ENCODE results near the gene MCM8. TPM values are rescaled to one million over a fixed set of nuclear protein-coding genes. Genes with fewer than 3 reads are reported as not detected.

Gene MCM8
- total RNA-seq, 1 experiment from 2014 or later: 12.6 TPM

- no peaks in the 10 kb centered on the region for H3K9me2 ChIP-seq (replicated peaks; ENCODE audit: insufficient read depth, low read length)
- no peak overlapping the region for H3K9ac ChIP-seq (ENCODE audit: low read length)
- H3K9me3 ChIP-seq (ENCODE audit: low read length): no peaks in the 10 kb centered on the region
- no peak for DNase-seq
- H3K27ac ChIP-seq (ENCODE audit: low read length): no peak overlapping the region
- peaks cover 69% of the 10 kb centered on the region for H3K36me3 ChIP-seq (ENCODE audit: insufficient read depth, low read length)
- H3K4me3 ChIP-seq (ENCODE audit: low read length): no peak overlapping the region
- no peaks in the 10 kb centered on the region for H3K27me3 ChIP-seq (ENCODE audit: low read length)
- no peak overlapping the region for H3K4me2 ChIP-seq (ENCODE audit: low read depth, low read length, poor library complexity, severe bottlenecking)
- peaks cover 23% of the 10 kb centered on the region for H3K79me2 ChIP-seq (ENCODE audit: low read length)
- no peaks in the 10 kb centered on the region for H4K20me1 ChIP-seq (ENCODE audit: insufficient read depth, low read depth, low read length)
- H3K4me1 ChIP-seq (ENCODE audit: low read length): peaks cover 22% of the 10 kb centered on the region
- H2AFZ ChIP-seq (ENCODE audit: low read length): no peak overlapping the region
These were observed 41.4 kb downstream of the MCM8 start for GRCh38 chr20:5991623-5992441.

- Histone ChIP-seq H3K9me2 (replicated peaks; ENCODE audit: insufficient read depth, low read length) (no peaks in the 10 kb centered on the region), H3K9ac (ENCODE audit: low read length) (no peak overlapping the region), H3K27me3 (ENCODE audit: low read length) (no peaks in the 10 kb centered on the region), H3K4me3 (ENCODE audit: low read length) (no peak overlapping the region), H3K9me3 (ENCODE audit: low read length) (no peaks in the 10 kb centered on the region), H4K20me1 (ENCODE audit: insufficient read depth, low read depth, low read length) (no peaks in the 10 kb centered on the region), H3K4me1 (ENCODE audit: low read length) (peaks cover 8% of the 10 kb centered on the region), H2AFZ (ENCODE audit: low read length) (no peak overlapping the region), H3K79me2 (ENCODE audit: low read length) (peaks cover 4% of the 10 kb centered on the region; the same call in 1 of the 2 replicates), H3K4me2 (ENCODE audit: low read depth, low read length, poor library complexity, severe bottlenecking) (no peak overlapping the region), H3K27ac (ENCODE audit: low read length) (no peak overlapping the region), H3K36me3 (ENCODE audit: insufficient read depth, low read length) (peaks cover 41% of the 10 kb centered on the region)
- no peak for DNase-seq
These were observed 46.3 kb downstream of the MCM8 start for GRCh38 chr20:5996765-5997164.

GRCh38 chr20:5999783-6000182, 49.3 kb downstream of the MCM8 start:
- Histone ChIP-seq H3K4me3 (ENCODE audit: low read length) (no peak overlapping the region), H3K36me3 (ENCODE audit: insufficient read depth, low read length) (peaks cover 16% of the 10 kb centered on the region), H3K79me2 (ENCODE audit: low read length) (peaks cover 2% of the 10 kb centered on the region; the same call in 1 of the 2 replicates), H2AFZ (ENCODE audit: low read length) (no peak overlapping the region), H4K20me1 (ENCODE audit: insufficient read depth, low read depth, low read length) (no peaks in the 10 kb centered on the region), H3K9me2 (replicated peaks; ENCODE audit: insufficient read depth, low read length) (no peaks in the 10 kb centered on the region), H3K27me3 (ENCODE audit: low read length) (no peaks in the 10 kb centered on the region), H3K4me1 (ENCODE audit: low read length) (peaks cover 22% of the 10 kb centered on the region), H3K4me2 (ENCODE audit: low read depth, low read length, poor library complexity, severe bottlenecking) (no peak overlapping the region), H3K9ac (ENCODE audit: low read length) (no peak overlapping the region), H3K27ac (ENCODE audit: low read length) (no peak overlapping the region), H3K9me3 (ENCODE audit: low read length) (no peaks in the 10 kb centered on the region)
- no peak for DNase-seq

- H3K4me1 ChIP-seq (ENCODE audit: low read length): peaks cover 26% of the 10 kb centered on the region
- no peaks in the 10 kb centered on the region for H4K20me1 ChIP-seq (ENCODE audit: insufficient read depth, low read depth, low read length)
- no peak overlapping the region for H3K27ac ChIP-seq (ENCODE audit: low read length)
- H2AFZ ChIP-seq (ENCODE audit: low read length): no peak overlapping the region
- H3K36me3 ChIP-seq (ENCODE audit: insufficient read depth, low read length): peaks cover 5% of the 10 kb centered on the region; the same call in 1 of the 2 replicates
- no peak overlapping the region for H3K4me2 ChIP-seq (ENCODE audit: low read depth, low read length, poor library complexity, severe bottlenecking)
- H3K9ac ChIP-seq (ENCODE audit: low read length): no peak overlapping the region
- H3K9me2 ChIP-seq (replicated peaks; ENCODE audit: insufficient read depth, low read length): no peaks in the 10 kb centered on the region
- H3K79me2 ChIP-seq (ENCODE audit: low read length): peaks cover 2% of the 10 kb centered on the region; the same call in 1 of the 2 replicates
- H3K27me3 ChIP-seq (ENCODE audit: low read length): no peaks in the 10 kb centered on the region
- no peak for DNase-seq
- H3K9me3 ChIP-seq (ENCODE audit: low read length): no peaks in the 10 kb centered on the region
- no peak overlapping the region for H3K4me3 ChIP-seq (ENCODE audit: low read length)
These were observed 50.4 kb downstream of the MCM8 start for GRCh38 chr20:6000871-6001270.

- no peak overlapping the region for H3K27ac ChIP-seq (ENCODE audit: low read length)
- DNase-seq: peak; percentile 55
These were observed 56.1 kb downstream of the MCM8 start for GRCh38 chr20:6006603-6006949.

GRCh38 chr20:6007094-6007528, 56.7 kb downstream of the MCM8 start:
- DNase-seq: peak; percentile 54
- H3K9me3 ChIP-seq (ENCODE audit: low read length): no peaks in the 10 kb centered on the region
- peak overlapping the region; percentile 94 for H3K4me3 ChIP-seq (ENCODE audit: low read length)
- no peaks in the 10 kb centered on the region; the same call in 1 of the 2 replicates for H4K20me1 ChIP-seq (ENCODE audit: insufficient read depth, low read depth, low read length)
- H3K79me2 ChIP-seq (ENCODE audit: low read length): peaks cover 61% of the 10 kb centered on the region
- H3K9me2 ChIP-seq (replicated peaks; ENCODE audit: insufficient read depth, low read length): no peaks in the 10 kb centered on the region
- H3K27ac ChIP-seq (ENCODE audit: low read length): 0 out of 2 replicates have a peak overlapping the region, but pooled peaks have one; percentile 1
- peak overlapping the region; percentile 87 for H3K4me2 ChIP-seq (ENCODE audit: low read depth, low read length, poor library complexity, severe bottlenecking)
- peak overlapping the region; percentile 88 for H3K9ac ChIP-seq (ENCODE audit: low read length)
- H2AFZ ChIP-seq (ENCODE audit: low read length): no peak overlapping the region
- peaks cover 22% of the 10 kb centered on the region for H3K36me3 ChIP-seq (ENCODE audit: insufficient read depth, low read length)
- peaks cover 51% of the 10 kb centered on the region for H3K4me1 ChIP-seq (ENCODE audit: low read length)
- no peaks in the 10 kb centered on the region for H3K27me3 ChIP-seq (ENCODE audit: low read length)

More at GRCh38 chr20:6006603-6006949, 56.1 kb downstream of the MCM8 start:
- Histone ChIP-seq H3K9me2 (replicated peaks; ENCODE audit: insufficient read depth, low read length) (no peaks in the 10 kb centered on the region), H2AFZ (ENCODE audit: low read length) (no peak overlapping the region), H3K9ac (ENCODE audit: low read length) (peak overlapping the region; percentile 88), H3K4me2 (ENCODE audit: low read depth, low read length, poor library complexity, severe bottlenecking) (peak overlapping the region; percentile 87), H3K4me1 (ENCODE audit: low read length) (peaks cover 51% of the 10 kb centered on the region), H3K36me3 (ENCODE audit: insufficient read depth, low read length) (peaks cover 17% of the 10 kb centered on the region), H3K79me2 (ENCODE audit: low read length) (peaks cover 56% of the 10 kb centered on the region), H4K20me1 (ENCODE audit: insufficient read depth, low read depth, low read length) (no peaks in the 10 kb centered on the region; the same call in 1 of the 2 replicates), H3K27me3 (ENCODE audit: low read length) (no peaks in the 10 kb centered on the region), H3K9me3 (ENCODE audit: low read length) (no peaks in the 10 kb centered on the region), H3K4me3 (ENCODE audit: low read length) (peak overlapping the region; percentile 94)

- H3K4me2 ChIP-seq (ENCODE audit: low read depth, low read length, poor library complexity, severe bottlenecking): peak overlapping the region; percentile 87
- H3K9ac ChIP-seq (ENCODE audit: low read length): peak overlapping the region; percentile 88
- peak overlapping the region; percentile 94 for H3K4me3 ChIP-seq (ENCODE audit: low read length)
- no peaks in the 10 kb centered on the region for H3K9me3 ChIP-seq (ENCODE audit: low read length)
- H2AFZ ChIP-seq (ENCODE audit: low read length): no peak overlapping the region
- H3K27me3 ChIP-seq (ENCODE audit: low read length): no peaks in the 10 kb centered on the region
- 0 out of 2 replicates have a peak overlapping the region, but pooled peaks have one; percentile 1 for H3K27ac ChIP-seq (ENCODE audit: low read length)
- peaks cover 66% of the 10 kb centered on the region for H3K79me2 ChIP-seq (ENCODE audit: low read length)
- peaks cover 51% of the 10 kb centered on the region for H3K4me1 ChIP-seq (ENCODE audit: low read length)
- no peak for DNase-seq
- H3K9me2 ChIP-seq (replicated peaks; ENCODE audit: insufficient read depth, low read length): no peaks in the 10 kb centered on the region
- H3K36me3 ChIP-seq (ENCODE audit: insufficient read depth, low read length): peaks cover 26% of the 10 kb centered on the region
- no peaks in the 10 kb centered on the region; the same call in 1 of the 2 replicates for H4K20me1 ChIP-seq (ENCODE audit: insufficient read depth, low read depth, low read length)
These were observed 57.2 kb downstream of the MCM8 start for GRCh38 chr20:6007529-6008103.

GRCh38 chr20:6008254-6008653, 57.8 kb downstream of the MCM8 start:
- no peaks in the 10 kb centered on the region for H3K9me2 ChIP-seq (replicated peaks; ENCODE audit: insufficient read depth, low read length)
- peaks cover 71% of the 10 kb centered on the region for H3K79me2 ChIP-seq (ENCODE audit: low read length)
- H3K9me3 ChIP-seq (ENCODE audit: low read length): no peaks in the 10 kb centered on the region
- no peaks in the 10 kb centered on the region; the same call in 1 of the 2 replicates for H4K20me1 ChIP-seq (ENCODE audit: insufficient read depth, low read depth, low read length)
- peak overlapping the region; percentile 87 for H3K4me2 ChIP-seq (ENCODE audit: low read depth, low read length, poor library complexity, severe bottlenecking)
- no peak overlapping the region for H2AFZ ChIP-seq (ENCODE audit: low read length)
- H3K4me1 ChIP-seq (ENCODE audit: low read length): peaks cover 44% of the 10 kb centered on the region
- peak overlapping the region; percentile 88; the same call in 1 of the 2 replicates for H3K9ac ChIP-seq (ENCODE audit: low read length)
- no peak for DNase-seq
- H3K27me3 ChIP-seq (ENCODE audit: low read length): no peaks in the 10 kb centered on the region
- H3K27ac ChIP-seq (ENCODE audit: low read length): no peak overlapping the region
- peaks cover 30% of the 10 kb centered on the region for H3K36me3 ChIP-seq (ENCODE audit: insufficient read depth, low read length)
- H3K4me3 ChIP-seq (ENCODE audit: low read length): peak overlapping the region; percentile 94

Data from Karpas-422 (cell line).